NCI-H69 (cell line): ENCODE results near the gene RB1.
A peak's percentile ranks its signal among the peaks of the same experiment; 100 is the strongest.

Experiments
- DNase-seq: peaks from one replicate; lab custom pipeline; 2025; lab: John Stamatoyannopoulos, UW

The RB1 gene

GRCh38 chr13:48303359-48304142 is at the start of gene RB1:
TSS of gene RB1 (plus strand) at chr13:48303751. CDS start at chr13:48303913, 162 bp downstream.
- peak; percentile 90 for DNase-seq

DNA sequence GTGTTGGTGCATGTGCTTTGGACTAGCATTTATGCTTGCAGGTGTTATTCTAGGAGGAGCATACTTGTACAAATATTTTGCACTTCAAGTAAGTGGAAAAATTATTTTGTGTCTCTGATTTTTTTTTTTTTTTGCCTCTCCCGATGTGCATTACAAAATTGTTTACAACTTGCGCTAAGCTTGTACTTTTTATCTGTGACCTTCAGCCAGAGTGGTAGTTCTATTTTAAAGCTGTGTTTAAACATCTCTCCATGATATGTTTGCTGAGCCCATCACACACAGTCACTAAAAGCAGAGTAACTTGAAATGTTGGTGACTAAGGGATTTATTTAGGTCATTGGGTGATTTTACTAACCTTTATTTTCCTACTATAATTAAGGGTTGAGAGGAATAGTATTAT is 49.7 kb upstream of the RB1 start:
- peak; percentile 47 for DNase-seq

DNA sequence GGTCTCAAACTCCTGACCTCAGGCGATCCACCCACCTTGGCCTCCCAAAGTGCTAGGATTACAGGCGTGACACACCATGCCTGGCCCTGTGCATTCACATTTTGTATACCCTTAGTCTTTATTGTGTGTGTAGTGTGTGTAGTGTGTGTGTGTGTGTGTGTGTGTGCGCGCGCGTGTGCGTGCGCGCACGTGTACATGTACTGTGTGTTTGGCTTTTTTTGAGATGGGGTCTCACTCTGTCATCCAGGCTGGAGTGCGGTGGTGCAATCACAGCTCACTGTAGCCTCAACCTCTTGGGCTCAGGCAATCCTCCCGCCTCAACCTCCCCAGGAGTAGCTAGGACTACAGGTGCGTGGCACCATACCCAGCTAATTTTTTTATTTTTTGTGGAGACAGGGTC is 48.5 kb upstream of the RB1 start:
- DNase-seq = no peak

DNA sequence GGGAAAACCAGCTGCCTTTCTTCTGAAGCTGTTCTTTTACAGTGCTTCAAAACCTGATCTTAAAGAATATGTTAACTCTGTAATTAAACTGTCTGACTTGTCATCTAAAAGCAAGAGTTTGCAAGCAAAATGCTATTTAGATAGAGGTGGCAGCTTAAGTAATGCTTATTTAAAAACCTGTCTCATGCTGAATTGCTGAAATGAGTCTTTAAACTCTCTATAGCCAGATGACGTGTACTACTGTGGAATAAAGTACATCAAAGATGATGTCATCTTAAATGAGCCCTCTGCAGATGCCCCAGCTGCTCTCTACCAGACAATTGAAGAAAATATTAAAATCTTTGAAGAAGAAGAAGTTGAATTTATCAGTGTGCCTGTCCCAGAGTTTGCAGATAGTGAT is 47.6 kb upstream of the RB1 start:
- DNase-seq = peak; percentile 3

DNA sequence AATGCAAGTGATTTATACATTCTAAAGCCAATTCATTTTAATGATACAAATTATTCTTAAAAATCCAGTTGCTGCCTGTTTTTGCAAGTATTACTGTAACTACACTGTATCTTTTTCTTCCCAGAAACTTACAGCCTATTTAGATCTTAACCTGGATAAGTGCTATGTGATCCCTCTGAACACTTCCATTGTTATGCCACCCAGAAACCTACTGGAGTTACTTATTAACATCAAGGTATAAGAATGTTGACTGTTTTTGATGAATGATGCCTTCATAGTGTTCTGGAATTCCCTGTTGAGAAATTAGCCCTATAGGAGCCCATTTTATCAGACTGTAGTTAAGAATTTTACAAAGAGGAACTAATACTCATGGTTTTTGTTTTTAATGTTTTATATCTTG is 45.5 kb upstream of the RB1 start:
- no peak for DNase-seq

DNA sequence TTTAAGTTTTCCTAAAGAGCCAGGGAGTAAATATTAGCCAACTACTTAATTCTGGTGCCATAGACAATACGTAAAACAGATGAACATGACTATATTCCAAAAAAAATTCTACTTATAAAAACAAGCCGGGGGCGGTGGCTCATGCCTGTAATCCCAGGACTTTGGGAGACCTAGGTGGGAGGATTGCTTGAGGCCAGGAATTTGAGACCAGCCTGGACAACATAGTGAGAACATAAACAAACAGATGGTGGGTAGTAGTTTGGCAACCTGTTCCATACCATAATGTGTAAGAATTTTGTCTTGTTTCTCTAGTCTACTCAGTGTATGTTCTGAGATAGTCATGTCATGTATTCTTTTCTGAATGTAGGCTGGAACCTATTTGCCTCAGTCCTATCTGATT is 45.1 kb upstream of the RB1 start:
- no peak for DNase-seq

DNA sequence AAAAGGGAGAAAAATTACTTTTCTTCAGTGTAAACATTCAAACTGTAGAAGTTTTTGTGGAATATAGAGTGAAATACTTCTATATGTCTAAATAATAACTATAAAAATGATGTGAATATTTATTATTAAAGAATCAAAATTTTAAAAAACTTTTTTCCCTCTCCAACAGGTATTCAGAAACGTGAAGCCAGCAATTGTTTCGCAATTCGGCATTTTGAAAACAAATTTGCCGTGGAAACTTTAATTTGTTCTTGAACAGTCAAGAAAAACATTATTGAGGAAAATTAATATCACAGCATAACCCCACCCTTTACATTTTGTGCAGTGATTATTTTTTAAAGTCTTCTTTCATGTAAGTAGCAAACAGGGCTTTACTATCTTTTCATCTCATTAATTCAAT is 42.6 kb upstream of the RB1 start:
- no peak for DNase-seq

DNA sequence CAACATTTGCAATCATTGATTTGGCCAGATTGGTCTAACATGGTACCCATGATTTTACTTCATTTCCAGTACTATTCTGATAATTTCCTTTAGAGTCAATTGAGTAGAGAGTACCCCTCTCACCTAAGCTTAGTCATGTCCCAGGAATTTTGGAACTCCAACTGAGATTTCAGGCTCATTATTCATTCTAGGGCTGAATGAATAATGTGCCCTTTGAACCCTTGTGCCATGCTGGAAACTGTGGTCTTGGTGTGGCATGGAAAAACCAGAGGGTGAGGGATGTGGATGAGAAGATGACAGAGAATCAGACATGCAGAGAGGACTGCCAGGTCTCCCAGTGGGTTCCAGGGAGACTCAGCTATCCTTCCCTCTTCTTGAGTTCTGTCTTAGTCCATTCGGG is 40.4 kb upstream of the RB1 start:
- DNase-seq = no peak

DNA sequence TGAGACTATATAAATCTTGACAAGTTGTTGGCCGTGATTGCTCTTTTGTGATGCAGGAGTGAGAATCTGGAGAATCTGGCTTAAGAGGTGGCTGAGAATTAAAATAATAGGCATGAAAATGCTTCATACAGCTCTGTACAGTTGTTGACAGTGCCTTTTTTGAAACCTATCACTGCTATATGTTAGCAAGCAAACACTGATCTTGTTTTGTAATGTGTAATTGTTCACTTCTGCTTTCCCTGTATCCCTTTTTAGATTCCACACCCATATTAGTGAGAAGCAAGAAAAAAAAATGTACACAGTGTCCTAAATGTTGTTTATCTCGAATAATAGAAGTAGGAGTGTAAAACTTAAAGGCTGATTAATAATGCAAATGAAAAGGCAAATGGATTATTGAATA is 39.5 kb upstream of the RB1 start:
- DNase-seq = no peak

DNA sequence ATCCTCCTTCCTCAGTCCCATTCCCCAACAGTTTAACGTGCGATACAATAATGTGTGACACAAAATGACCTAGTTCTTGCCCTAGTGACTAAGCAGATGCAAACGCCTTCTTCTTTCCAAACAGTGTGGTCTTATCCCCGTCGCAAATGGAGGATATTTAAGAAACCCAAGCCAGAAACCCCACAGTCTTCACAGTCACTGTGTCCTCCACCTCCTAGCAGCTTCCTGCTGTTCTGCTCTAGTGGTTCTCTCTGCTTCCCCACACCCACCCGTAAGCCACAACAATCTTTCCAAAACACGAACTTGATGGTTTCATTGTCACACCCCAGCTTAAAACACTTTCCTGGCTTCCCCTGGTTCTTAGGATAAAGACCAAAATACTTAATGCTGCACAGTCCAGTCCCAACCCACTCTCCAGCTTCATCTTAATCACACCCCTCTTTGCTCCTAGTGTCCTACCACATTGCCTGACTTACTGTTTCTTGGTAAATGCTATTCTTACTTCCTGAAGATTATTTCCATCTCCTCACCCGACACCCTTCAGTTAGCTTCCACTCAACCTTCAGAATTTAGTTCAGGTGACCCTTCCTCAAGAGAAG is 38.2 kb upstream of the RB1 start:
- no peak for DNase-seq

GRCh38 chr13:48266150-48266549 is 37.4 kb upstream of the RB1 start:
- DNase-seq = no peak

DNA sequence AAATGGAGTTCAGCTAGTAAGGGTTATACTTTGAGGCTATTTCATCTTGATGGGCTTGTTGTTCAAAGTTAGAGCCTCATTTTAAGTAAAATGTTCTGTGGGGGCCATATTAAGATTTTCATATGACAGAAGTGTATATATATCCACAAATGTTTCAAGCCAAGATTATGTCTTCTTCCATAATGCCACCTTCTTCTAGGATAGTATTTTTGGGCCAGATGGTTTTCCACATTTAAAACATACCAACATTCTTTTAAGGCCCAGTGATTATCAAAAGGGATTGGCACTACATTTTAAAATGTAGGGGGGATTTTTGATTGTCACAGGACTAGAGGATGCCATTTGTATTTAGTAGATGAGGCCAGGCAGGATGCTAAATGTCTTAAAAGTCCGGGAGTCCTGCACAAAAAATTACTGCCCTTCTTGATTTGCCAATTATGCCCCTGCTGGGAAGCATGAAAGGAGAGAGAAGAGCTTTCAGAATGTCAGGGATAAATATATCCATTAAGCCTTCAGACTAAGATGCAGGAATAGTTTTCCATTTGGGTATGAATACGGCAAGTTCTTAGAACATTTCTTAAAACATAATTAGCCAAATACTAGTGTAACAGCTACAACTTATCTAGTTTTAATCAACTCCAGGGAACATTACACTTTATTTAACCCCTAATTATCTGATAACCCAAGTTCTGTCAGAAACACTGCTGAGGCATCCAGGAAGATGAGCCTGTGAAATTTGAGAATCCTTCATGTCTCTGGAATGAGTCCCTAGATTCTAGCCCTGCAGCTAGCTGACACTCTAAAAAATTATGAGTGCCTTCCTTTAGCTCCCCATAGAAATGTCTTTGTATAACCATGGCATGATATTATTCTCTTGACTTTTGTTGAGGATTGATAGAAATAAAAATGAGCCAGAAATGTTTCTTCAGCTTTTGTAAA is 36.6 kb upstream of the RB1 start:
- DNase-seq = peak; percentile 22

- DNase-seq = no peak
Observed at GRCh38 chr13:48268019-48268418, 35.5 kb upstream of the RB1 start.

DNA sequence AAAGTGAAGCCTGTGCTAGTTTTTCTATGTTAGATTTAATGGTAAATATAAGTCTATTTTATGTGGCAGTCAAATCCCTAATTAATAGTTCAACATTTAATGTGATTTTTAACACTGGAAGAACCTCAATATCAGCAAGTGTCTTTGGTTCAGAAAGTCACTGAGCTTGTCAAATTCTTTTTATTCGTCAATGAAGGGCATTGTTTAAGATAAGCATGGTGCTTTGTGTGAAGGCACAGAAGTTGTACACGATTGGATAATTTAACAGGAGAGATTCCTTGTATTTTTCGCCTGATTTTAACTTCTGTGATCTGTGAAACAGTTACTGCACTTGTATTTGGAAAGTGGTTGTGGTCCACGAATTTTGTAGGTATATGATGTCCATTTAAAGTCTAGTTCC is 30.2 kb upstream of the RB1 start:
- DNase-seq = no peak

DNA sequence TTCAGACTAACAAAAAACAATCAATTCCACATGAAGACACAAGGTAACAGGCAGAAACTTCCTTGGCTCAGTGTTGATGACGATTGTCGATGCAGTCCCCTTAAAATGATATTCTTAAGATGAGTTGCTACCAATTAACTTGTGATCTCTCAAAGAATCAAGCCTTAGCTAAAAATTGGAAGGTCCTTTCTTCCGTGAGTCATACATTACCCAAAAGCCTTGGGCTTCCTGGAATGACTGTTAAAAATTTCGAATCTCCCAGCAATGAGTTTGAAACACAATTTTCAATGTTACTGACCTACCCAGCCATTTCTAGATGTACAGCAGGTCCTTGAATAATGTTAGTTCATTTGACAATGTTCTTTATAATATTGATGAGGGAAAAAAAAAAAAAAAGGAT is 28.0 kb upstream of the RB1 start:
- DNase-seq = no peak

- peak; percentile 43 for DNase-seq
Observed at GRCh38 chr13:48278806-48279205, 24.7 kb upstream of the RB1 start.

DNA sequence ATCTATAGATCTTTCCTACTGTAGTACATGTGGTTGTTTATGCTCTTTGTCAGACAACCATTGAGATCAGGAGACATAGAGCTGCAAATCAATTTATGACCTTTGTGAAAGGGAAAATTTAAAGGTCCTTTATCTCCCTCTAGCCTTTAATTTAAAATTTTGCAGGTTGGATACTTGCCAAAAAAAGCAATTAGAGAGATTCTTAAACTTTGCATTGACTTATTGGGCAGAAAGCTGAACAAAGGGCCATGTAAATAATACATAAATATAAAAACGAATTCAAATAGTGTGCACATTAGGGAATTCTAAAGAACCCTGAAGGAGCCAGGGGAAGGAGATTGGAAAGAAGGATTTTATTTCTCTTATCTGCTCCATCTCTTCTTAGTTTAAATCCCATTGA is 22.0 kb upstream of the RB1 start:
- peak; percentile 3 for DNase-seq

DNA sequence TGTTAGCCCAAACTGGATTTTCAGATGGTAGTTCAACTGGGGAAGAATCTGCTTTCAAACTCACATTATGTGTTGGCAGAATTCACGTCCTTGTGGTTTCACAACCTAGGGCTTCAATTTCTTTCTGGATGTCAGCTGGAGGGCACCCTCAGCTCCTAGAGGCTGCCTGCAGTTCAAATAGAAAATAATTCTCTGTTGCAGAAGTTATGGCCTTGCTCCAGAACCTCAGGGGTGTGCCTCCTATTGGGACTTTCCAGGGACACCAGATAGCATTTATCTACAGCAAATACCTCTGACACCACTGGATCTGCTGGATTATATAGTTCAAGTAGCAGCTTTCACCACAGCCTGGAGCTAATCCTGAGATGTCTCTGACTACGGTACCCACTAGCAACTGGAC is 11.8 kb upstream of the RB1 start:
- no peak for DNase-seq

DNA sequence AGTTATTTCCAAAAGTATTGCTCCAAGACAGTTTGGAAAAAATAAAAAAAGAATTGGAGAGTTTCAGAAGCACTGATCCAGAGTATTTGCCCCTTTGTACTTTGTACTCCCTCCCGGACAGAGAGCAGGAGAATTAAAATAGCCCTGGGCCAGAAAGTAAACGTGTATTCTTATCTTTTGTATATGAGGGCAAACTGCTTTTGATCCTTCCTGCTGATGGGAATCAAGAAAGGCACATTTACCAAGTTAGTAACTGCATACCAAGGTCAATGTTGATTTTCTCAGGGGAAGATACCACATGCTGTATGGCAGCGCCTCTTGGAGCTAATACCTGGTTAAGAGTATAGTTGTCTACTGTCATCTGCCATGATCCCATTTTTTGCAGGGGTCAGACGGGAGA is 10.9 kb upstream of the RB1 start:
- no peak for DNase-seq

GRCh38 chr13:48294653-48295052 is 8.9 kb upstream of the RB1 start:
- no peak for DNase-seq

DNA sequence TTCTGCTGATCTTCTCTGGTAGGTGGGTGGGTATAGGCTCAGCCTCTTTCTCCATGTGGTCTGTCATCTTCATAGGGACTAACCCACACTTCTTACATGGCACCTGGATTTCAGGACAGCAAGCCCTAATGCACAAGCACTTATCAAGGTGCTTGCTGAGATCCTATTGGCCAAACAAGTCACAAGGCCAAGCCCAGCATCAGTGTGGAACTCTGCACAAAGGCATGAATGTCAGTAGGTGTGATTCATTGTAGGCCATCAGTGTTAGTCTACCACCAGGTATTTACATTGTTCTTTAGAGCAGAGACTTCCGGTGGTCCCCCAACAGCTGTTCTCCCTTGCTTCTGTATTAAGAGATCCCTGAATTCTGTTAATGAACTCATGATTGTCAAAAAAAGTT is 8.3 kb upstream of the RB1 start:
- no peak for DNase-seq

- no peak for DNase-seq
Observed at GRCh38 chr13:48296528-48296927, 7.0 kb upstream of the RB1 start.
